Limb (tissue), 2 donors: ENCODE measurements around the gene GJC1.
A peak's percentile ranks its signal among the peaks of the same experiment; 100 is the strongest.
"Not testable (repeated sequence)": the region's sequence is repeated elsewhere in the genome, so short reads cannot be mapped to it uniquely, and the experiment has no call there.

ENCODE experiments used
- DNase-seq, 2 donors: peaks; one replicate each; pipeline ENCODE4 v3.0.0-alpha.2; 2016; ENCODE audit errors: extremely low spot score in 2 of 2

The GJC1 gene

GRCh38 chr17:44846206-44846605 lies 16.1 kb upstream of the GJC1 start:
- DNase-seq, result no peak

- no peak for DNase-seq
Observed at GRCh38 chr17:44844390-44844830, 14.3 kb upstream of the GJC1 start.

- peak in 1 of 2 donors; percentile 12 for DNase-seq
Observed at GRCh38 chr17:44842748-44843147, 12.7 kb upstream of the GJC1 start.

- DNase-seq, result peak in 1 of 2 donors; percentile 40
Observed at GRCh38 chr17:44840936-44841335, 10.8 kb upstream of the GJC1 start.

- no peak for DNase-seq
Observed at GRCh38 chr17:44840274-44840673, 10.2 kb upstream of the GJC1 start.

- DNase-seq, result no peak
Observed at GRCh38 chr17:44837196-44837595, 7.1 kb upstream of the GJC1 start.

- DNase-seq, result no peak
Observed at GRCh38 chr17:44832805-44833204, 2.7 kb upstream of the GJC1 start.

- DNase-seq, result no peak
Observed at GRCh38 chr17:44831371-44831770, 1.3 kb upstream of the GJC1 start.

GRCh38 chr17:44830359-44831288 lies 537 bp upstream of the GJC1 start:
- DNase-seq, result peak in 1 of 2 donors; percentile 22

GRCh38 chr17:44828919-44829522 lies 1.1 kb downstream of the GJC1 start:
- DNase-seq, result peak in 1 of 2 donors; percentile 16

- no peak for DNase-seq
Observed at GRCh38 chr17:44827863-44828262, 2.2 kb downstream of the GJC1 start.

GRCh38 chr17:44826123-44826790 lies 3.8 kb downstream of the GJC1 start:
- DNase-seq, result no peak

- not testable (repeated sequence) for DNase-seq
Observed at GRCh38 chr17:44825236-44825635, 4.9 kb downstream of the GJC1 start.

GRCh38 chr17:44820631-44821212 lies 9.4 kb downstream of the GJC1 start:
- no peak for DNase-seq

GRCh38 chr17:44818508-44818907 lies 11.6 kb downstream of the GJC1 start:
- not testable (repeated sequence) for DNase-seq

- no peak for DNase-seq
Observed at GRCh38 chr17:44812263-44812662, 17.8 kb downstream of the GJC1 start.

GRCh38 chr17:44808656-44809388 lies 21.3 kb downstream of the GJC1 start:
- not testable (repeated sequence) for DNase-seq

GRCh38 chr17:44808156-44808555 lies 21.9 kb downstream of the GJC1 start:
- DNase-seq, result no peak

GRCh38 chr17:44807817-44808155 lies 22.3 kb downstream of the GJC1 start:
- DNase-seq, result no peak

GRCh38 chr17:44807093-44807816 lies 22.8 kb downstream of the GJC1 start:
- DNase-seq, result no peak
